Prostate gland (tissue), 2 donors: ENCODE data around the gene OVOL1. TPM values are rescaled to one million over a fixed set of nuclear protein-coding genes. Genes with fewer than 3 reads are reported as not detected.
A peak's percentile ranks its signal among the peaks of the same experiment; 100 is the strongest.
"Not testable (repeated sequence)": the region's sequence is repeated elsewhere in the genome, so short reads cannot be mapped to it uniquely, and the experiment has no call there.

Source experiments
- DNase-seq: peaks from one replicate; pipeline ENCODE4 v3.0.0-alpha.2; 2019; ENCODE audit warnings: low spot score
- H3K27ac ChIP-seq, 2 donors: fragments of 200-600 bp; sonication (generic); 2 replicates each; pipeline ENCODE4 v1.5.1; 2017 to 2019
- H3K27me3 ChIP-seq: fragments of 200-600 bp; sonication (generic); replicated peaks from 2 replicates; pipeline ENCODE4 v1.5.1; 2019; ENCODE audit not compliant: insufficient read depth
- H3K36me3 ChIP-seq, 2 donors: fragments of 200-600 bp; sonication (generic); 1 replicate in 1 of 2; 2 replicates in 1 of 2; pipeline versions ENCODE4 v1.5.1 to v1.8.1; 2017 to 2019
- H3K4me1 ChIP-seq: fragments of 200-600 bp; sonication (generic); replicated peaks from 2 replicates; pipeline ENCODE4 v1.5.1; 2019
- H3K4me3 ChIP-seq, 2 donors: fragments of 200-600 bp; sonication (generic); 2 replicates each; pipeline ENCODE4 v1.5.1; 2017 to 2019
- H3K9me3 ChIP-seq: fragments of 200-600 bp; sonication (generic); 2 replicates; pipeline ENCODE4 v1.5.1; 2017
- POLR2A ChIP-seq: fragments of 450-650 bp; IDR thresholded peaks from one replicate; pipeline ENCODE4 v1.6.1; 2016; ENCODE audit warnings: antibody characterized with exemption, mild to moderate bottlenecking
- POLR2AphosphoS5 ChIP-seq: sonication (generic); formaldehyde crosslinking; IDR thresholded peaks from one replicate; pipeline ENCODE4 v1.6.1; 2017; ENCODE audit warnings: antibody characterized with exemption
- WGBS: methylation state at CpG from one replicate; pipeline ENCODE4 v1.1.5; 2018; 5-methylcytosine and 5-hydroxymethylcytosine counted together
- intact Hi-C: fragments of 100-400 bp; cut with DNase I; formaldehyde crosslinking; loops from one replicate; pipeline ENCODE4 v1.14.2; 2022
- total RNA-seq, 2 donors: library from RNA; depleted of rRNA; stranded (reverse); fragments of >200 nt; gene quantifications; one replicate each; pipeline ENCODE4 v1.1.0, GENCODE V29; 2016
- TF ChIP-seq, protein P1 (sequence below), 4 experiments: fragments of 200-600 bp in 2 of 4; fragments of 450-650 bp in 2 of 4; sonication (generic) in 2 of 4; IDR thresholded peaks; 1 replicate in 3 of 4; 2 replicates in 1 of 4; pipeline ENCODE4 v1.5.1; 2016 to 2019; ENCODE audit warnings: antibody characterized with exemption in 4 of 4, mild to moderate bottlenecking in 2 of 4, moderate library complexity in 2 of 4

OVOL1 gene
- total RNA-seq, 2 donors from 2014 or later = 2.7 to 8.5 TPM

DNA sequence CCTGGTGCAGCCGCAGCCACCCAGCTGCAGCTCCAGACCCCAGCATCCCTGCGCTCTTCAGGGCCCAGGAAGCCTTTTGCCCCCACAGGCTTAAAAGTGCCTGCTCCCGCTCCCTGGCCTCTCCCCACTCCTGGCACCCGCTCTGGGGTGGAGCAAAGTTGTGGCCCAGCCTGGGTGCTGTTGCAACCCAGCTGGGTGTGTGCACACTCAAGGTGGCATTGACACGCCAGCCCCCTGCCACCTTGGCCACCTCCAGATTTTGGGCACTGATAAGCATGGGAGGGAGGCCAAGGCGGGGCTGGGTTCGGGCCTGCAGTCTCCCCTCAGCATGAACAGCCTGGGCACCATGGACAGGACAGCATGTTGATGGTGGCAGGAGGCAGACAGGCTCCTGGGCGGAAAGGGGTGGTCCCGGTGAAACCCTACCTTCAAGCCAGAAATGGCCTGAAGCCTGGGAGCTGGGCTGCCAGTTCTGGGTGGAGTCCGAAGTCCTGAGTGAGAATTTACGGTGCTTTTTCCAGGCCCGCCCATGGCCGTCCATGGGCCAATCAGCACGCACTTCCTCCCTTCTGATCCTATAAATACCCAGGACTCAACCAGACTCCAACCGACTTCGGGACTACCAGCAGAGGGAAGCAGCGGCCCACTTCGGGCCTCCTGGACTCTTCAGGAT is 42.7 kb upstream of the OVOL1 start:
- Histone ChIP-seq H3K36me3 (no peaks in the 10 kb centered on the region), H3K9me3 (no peaks in the 10 kb centered on the region), H3K27ac (no peak overlapping the region), H3K27me3 (no peaks in the 10 kb centered on the region), H3K4me3 (no peak overlapping the region), H3K4me1 (no peaks in the 10 kb centered on the region)
- no peak for DNase-seq
- intact Hi-C loops = no loop called here
- 72% methylated on average over 18 of the region's 18 CpGs for WGBS
- TF ChIP-seq, protein P1, sequence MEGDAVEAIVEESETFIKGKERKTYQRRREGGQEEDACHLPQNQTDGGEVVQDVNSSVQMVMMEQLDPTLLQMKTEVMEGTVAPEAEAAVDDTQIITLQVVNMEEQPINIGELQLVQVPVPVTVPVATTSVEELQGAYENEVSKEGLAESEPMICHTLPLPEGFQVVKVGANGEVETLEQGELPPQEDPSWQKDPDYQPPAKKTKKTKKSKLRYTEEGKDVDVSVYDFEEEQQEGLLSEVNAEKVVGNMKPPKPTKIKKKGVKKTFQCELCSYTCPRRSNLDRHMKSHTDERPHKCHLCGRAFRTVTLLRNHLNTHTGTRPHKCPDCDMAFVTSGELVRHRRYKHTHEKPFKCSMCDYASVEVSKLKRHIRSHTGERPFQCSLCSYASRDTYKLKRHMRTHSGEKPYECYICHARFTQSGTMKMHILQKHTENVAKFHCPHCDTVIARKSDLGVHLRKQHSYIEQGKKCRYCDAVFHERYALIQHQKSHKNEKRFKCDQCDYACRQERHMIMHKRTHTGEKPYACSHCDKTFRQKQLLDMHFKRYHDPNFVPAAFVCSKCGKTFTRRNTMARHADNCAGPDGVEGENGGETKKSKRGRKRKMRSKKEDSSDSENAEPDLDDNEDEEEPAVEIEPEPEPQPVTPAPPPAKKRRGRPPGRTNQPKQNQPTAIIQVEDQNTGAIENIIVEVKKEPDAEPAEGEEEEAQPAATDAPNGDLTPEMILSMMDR (IDR thresholded peaks at IDR 0.05) = peak in 1 of 4 experiments; percentile 19
- no peak for TF ChIP-seq POLR2A

DNA sequence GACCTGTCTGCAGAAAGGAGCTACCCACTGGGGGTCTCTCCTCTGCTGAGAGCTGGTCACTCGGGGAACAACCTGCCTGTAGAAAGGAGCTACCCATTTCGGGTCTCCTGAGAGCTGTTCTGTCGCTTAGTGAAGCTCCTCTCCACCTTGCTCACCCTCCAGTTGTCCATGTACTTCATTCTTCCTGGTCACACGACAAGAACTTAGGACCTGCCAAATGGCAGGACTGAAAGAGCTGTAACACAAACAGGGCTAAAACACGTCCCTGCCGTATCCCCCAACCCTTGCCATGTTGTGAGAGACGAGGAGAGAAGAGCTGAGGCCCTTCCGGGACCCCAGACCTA is 42.2 kb upstream of the OVOL1 start:
- H3K4me3 ChIP-seq = no peak overlapping the region
- intact Hi-C loops = no loop called here
- no peaks in the 10 kb centered on the region for H3K4me1 ChIP-seq
- no peaks in the 10 kb centered on the region for H3K9me3 ChIP-seq
- no peaks in the 10 kb centered on the region for H3K27me3 ChIP-seq
- 83% methylated on average over 8 of the region's 8 CpGs for whole genome bisulfite sequencing
- TF ChIP-seq POLR2AphosphoS5 (no peak), POLR2A (no peak)
- TF ChIP-seq, protein P1 (IDR thresholded peaks at IDR 0.05) = no peak
- H3K36me3 ChIP-seq = no peaks in the 10 kb centered on the region
- no peak for DNase-seq
- no peak overlapping the region for H3K27ac ChIP-seq

DNA sequence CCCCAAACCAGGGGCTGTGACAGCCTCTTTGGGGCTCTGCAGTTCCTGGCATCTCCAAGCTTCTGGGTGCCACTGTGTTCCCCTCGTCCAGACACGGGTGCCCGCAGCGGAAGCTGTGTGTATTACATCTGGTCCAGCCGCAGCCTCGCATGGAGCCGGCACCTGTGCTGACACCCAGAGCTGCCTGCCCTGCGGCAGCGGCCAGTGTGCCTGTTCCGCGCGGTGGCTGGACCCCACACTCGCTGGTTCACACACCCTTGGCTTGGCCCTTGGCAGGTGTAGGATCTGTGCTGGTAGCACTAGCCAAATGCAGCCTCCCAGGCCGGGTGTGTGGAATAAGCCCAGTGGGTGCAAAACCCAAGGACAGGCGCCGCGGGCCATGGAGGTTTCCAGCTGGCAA is 41.8 kb upstream of the OVOL1 start:
- TF ChIP-seq, protein P1 (IDR thresholded peaks at IDR 0.05) = no peak
- TF ChIP-seq POLR2A = no peak
- TF ChIP-seq POLR2AphosphoS5 = no peak
- H3K27ac ChIP-seq = no peak overlapping the region
- no peak overlapping the region for H3K4me3 ChIP-seq
- no peaks in the 10 kb centered on the region for H3K9me3 ChIP-seq
- H3K4me1 ChIP-seq = no peaks in the 10 kb centered on the region
- intact Hi-C loops = no loop called here
- H3K27me3 ChIP-seq = no peaks in the 10 kb centered on the region
- no peaks in the 10 kb centered on the region for H3K36me3 ChIP-seq
- no peak for DNase-seq
- WGBS = 92% methylated on average over 10 of the region's 17 CpGs

DNA sequence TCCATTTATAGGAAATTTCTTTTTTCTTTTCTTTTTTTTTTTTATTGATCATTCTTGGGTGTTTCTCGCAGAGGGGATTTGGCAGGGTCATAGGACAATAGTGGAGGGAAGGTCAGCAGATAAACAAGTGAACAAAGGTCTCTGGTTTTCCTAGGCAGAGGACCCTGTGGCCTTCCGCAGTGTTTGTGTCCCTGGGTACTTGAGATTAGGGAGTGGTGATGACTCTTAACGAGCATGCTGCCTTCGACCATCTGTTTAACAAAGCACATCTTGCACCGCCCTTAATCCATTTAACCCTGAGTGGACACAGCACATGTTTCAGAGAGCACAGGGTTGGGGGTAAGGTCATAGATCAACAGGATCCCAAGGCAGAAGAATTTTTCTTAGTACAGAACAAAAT is 24.7 kb upstream of the OVOL1 start:
- H3K4me3 ChIP-seq, H3K36me3 ChIP-seq, DNase-seq, H3K27ac ChIP-seq, intact Hi-C loops, H3K27me3 ChIP-seq, H3K4me1 ChIP-seq, H3K9me3 ChIP-seq: not testable (repeated sequence)
- WGBS = 75% methylated on average over 5 of the region's 5 CpGs

DNA sequence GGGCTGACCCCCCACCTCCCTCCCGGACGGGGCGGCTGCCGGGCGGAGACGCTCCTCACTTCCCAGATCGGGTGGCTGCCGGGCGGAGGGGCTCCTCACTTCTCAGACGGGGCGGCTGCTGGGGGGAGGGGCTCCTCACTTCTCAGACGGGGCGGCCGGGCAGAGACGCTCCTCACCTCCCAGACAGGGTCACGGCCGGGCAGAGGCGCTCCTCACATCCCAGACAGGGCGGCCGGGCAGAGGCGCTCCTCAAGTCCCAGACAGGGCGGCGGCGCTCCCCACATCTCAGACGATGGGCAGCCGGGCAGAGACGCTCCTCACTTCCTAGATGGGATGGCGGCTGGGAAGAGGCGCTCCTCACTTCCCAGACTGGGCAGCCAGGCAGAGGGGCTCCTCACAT is 24.0 kb upstream of the OVOL1 start:
- DNase-seq, H3K27ac ChIP-seq, H3K9me3 ChIP-seq, intact Hi-C loops, H3K36me3 ChIP-seq, H3K4me1 ChIP-seq, H3K27me3 ChIP-seq, H3K4me3 ChIP-seq: not testable (repeated sequence)
- 99% methylated on average over 18 of the region's 29 CpGs for WGBS

DNA sequence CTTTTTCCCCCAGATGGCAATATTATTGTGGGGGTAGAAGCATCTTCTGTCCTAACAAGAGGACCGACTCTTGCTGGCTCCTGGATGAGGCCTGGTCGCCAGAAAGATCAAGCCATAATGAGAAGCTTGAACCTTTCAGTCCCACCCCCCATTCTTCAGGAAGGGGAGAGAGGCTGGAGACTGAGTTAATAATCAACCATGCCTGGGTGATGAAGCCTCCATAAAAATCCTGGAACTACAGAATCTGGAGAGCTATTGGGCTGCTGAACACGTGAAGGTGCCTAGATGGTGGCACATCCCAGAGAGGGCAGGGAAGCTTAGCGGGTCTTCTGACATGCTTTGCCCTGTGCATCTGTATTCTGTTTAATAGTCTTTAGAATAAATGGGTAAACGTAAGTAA is 22.4 kb upstream of the OVOL1 start:
- TF ChIP-seq POLR2A (no peak), POLR2AphosphoS5 (no peak)
- TF ChIP-seq, protein P1 (IDR thresholded peaks at IDR 0.05) = no peak
- 51% methylated on average over 5 of the region's 5 CpGs for WGBS
- no peaks in the 10 kb centered on the region for H3K4me1 ChIP-seq
- no peaks in the 10 kb centered on the region for H3K27me3 ChIP-seq
- no peak overlapping the region for H3K4me3 ChIP-seq
- no peak for DNase-seq
- H3K27ac ChIP-seq = no peak overlapping the region
- intact Hi-C loops = no loop called here
- H3K36me3 ChIP-seq = no peaks in the 10 kb centered on the region
- no peaks in the 10 kb centered on the region for H3K9me3 ChIP-seq
